ENCODE data around the gene MYO1D.
"Not testable (repeated sequence)": the region's sequence is repeated elsewhere in the genome, so short reads cannot be mapped to it uniquely, and the experiment has no call there.

MYO1D gene

DNA sequence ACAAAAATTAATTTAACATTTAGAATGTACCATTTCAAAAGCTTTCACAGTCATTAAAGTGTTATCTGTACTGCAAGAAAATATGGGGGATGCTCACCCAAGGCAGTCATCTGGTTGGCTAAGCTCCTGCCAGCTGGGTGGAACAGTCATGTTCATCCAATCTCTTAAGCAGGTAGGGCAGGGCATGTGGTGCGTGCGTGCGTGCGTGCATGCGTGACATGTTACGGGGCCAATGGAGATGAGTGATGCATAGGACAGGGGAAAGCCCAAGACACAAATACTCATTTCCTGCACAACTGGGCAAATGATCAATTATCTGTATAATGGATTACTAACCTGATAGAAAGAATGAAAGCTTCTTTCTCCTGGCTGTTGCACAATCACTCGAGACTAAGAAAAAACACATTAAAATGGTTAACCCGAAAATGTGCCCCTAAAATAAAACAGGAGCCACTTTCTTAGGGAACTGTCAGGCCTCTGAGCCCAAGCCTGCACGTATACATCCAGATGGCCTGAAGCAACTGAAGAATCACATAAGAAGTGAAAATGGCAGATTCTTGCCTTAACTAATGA is 104.4 kb downstream of the MYO1D start:
- DNase-seq, result no peak

DNA sequence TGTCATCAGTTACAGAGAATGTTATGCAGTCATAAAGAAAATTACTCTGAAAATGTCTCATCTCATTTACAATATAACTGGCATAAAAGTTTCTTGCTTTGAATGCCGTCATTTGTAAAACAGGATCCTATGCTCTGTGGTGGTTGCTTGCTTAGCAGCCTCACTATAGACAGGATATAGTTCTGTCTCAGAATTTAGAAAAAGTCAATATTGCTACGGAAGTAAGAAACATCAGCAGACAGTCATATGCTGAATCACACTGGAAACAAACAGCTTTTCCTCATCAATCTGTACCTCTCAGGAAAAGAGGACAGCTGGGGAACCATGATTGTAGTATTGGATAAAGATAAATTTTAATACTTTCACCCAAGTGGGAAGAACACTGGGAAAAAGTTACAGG is 105.5 kb downstream of the MYO1D start:
- DNase-seq, result no peak

GRCh38 chr17:32769846-32770245 is 107.1 kb downstream of the MYO1D start:
- DNase-seq, result peak in 1 of 2 experiments; percentile 6

- no peak for DNase-seq
These were observed 113.0 kb downstream of the MYO1D start for GRCh38 chr17:32763855-32764439.

DNA sequence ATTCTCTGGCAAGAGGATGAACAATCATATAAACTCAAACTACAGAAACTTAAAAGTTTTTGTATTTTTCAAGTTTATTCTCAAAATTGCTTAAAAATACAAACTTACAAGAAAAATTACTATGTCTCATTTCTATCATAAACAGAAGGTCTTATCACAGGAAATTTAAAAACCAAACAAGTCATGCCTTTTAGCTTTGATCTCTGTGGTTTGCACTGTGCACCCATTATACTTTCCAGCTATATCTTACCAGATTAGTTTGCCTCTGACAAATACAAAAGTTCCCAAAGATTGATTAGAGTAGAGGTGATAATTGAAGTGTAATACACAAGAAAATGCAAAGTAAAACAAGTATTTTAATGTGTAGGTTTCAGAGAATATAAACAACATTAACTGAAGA is 117.4 kb downstream of the MYO1D start:
- no peak for DNase-seq

GRCh38 chr17:32757963-32758362 is 119.0 kb downstream of the MYO1D start:
- DNase-seq, result no peak

DNA sequence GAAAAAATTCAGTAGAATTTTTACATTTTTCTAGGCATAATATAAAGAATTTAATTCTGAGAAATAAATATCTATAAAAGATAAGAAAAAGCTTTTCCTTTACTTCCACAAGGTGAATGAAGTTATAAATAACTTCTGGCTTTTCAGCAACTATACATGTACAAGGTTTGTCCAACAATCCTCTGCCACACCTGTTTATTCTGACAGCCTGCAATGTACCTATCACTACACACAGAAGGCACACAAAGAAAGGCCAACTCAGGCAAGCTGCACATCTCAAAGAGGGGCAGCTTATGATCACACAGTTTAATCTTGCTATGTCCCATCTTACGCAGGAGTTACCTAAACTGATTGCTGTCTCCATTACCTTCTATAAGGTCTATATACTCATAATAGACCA is 120.2 kb downstream of the MYO1D start:
- DNase-seq, result no peak

GRCh38 chr17:32755045-32755805 is 121.7 kb downstream of the MYO1D start:
- peak; percentile 53 to 79 for DNase-seq

GRCh38 chr17:32752934-32753333 is 124.0 kb downstream of the MYO1D start:
- no peak for DNase-seq

DNA sequence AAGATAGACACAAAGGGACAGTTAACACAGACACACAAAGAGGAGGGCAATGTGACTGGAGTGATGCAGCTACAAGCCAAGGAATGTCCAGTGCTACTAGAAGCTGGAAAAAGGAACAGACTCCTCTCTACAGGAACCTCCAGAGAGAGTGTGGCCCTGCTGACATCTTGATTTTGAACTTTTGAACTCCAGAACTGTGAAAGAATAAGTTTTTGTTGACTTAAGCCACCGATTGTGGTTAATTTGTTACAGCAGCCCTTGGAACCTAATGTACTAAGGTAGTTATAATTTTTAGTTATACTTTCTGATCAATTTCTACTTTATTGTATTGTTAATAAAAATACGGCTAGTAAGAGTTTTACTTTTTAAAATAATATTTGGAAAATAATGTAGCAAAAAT is 129.1 kb downstream of the MYO1D start:
- no peak for DNase-seq

DNA sequence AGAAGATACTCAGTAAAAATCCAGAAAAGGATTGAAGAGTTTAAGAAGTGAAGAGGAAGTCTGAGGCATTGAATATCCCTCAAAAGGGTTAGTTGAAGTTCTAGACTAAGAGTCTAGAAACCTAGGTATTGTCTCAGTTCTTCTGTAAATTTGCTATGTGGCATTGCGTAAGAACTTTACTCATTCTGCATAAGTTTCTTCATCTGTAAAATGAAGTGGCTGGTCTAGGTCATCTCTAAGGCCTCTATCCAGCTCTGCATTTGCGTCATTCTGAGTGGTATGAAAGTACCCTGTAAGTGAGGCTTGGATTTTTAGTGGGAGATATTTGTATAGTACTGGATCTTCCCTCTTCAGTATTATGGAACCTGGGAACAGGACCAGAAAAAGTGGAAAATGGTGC is 130.2 kb downstream of the MYO1D start:
- DNase-seq, result no peak

GRCh38 chr17:32746280-32746679 is 130.6 kb downstream of the MYO1D start:
- no peak for DNase-seq

DNA sequence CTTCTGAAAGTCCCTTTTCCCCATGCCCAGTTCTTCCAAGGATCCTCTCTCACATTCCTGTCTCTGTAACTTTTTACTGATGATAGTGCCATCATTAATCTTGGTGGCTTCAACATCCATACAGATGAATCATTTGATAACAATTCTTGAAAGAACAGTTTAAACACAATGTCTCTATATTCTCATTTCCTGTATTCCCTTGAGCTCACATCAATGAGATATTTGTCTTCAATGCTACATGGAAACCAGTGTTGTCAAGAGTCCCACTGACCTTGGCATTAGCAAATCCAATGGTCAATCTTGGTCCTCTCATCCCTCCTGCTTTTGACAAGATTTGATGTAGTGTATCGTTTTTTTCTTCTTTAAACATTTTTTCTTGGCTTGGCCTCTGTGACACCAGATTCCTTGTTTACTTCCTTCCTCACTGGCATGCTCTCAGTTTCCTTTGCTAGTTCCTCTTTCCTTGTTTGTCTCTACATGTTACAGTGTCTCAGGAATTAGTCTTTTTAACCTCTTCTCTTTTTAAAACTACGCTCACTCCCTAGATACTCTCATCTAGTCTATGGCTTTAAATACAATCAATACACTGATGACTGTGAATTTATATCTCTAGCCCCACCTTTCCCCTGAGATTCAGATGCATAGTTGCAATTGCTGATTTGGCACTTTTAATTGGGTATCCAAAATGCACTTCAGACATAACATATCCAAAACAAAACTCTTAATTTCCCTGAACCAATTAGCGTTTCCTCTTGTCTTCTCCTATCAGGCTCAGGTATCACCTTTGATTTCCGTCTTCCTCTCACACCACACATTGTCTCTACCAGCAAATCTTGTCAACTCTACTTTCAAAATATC is 134.0 kb downstream of the MYO1D start:
- no peak for DNase-seq

DNA sequence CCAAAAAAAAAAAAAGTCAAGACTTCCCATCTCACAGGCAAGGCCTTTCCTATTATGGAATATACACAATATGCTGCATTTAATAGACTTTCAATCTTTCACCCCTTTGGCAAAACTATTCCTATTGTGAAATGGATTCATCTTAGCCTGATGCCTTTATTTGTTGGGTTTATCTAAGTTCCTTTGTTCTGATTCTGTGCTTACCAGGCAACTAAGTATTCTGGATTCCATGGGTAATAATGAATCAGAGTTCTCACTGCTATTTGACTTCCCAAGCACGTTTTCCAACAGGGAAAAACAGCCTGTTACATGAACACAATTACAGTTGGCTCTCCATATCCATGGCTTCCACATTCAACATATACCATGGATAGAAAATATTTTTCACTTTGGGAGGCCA is 135.5 kb downstream of the MYO1D start:
- no peak for DNase-seq

DNA sequence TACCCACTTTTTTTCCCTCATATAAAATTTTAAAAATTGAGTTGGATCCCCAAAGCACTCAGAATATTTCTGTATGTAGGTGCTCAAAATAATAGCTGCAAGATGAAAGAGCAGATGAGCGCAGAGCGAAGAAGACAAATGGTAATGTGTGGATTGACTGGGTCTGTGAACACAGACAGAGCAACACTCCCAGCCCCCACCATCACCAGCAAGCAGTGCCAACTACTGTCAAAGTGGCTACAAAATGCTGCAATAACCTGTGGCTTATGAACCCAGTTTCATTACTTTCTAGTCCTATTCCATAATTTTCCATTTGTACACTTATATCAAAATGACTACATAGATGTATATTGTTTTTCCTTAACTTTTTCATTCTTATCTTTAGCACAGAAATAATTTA is 137.2 kb downstream of the MYO1D start:
- no peak for DNase-seq

GRCh38 chr17:32739151-32739550 is 137.8 kb downstream of the MYO1D start:
- DNase-seq, result not testable (repeated sequence)

DNA sequence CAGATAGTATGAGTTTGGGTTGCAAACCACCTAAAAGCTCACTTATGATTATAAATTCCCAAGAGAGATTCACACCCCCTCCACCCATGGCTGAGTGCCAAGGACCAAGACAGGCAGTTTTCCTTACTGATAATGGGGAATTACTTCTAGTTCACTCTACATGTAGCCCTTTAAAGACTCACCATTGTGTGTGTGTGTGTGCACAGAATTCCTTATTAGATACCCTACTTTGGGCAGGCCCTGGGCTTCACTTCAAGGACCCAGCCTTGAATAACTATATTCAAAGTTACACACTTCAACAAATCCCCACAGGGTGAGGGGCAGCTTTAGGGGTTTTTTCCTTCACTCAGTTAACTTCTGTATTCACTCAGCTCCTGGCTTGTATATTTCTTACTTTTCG is 143.5 kb downstream of the MYO1D start:
- no peak for DNase-seq

- DNase-seq, result no peak
These were observed 144.0 kb downstream of the MYO1D start for GRCh38 chr17:32732900-32733299.

GRCh38 chr17:32732296-32732642 is 144.7 kb downstream of the MYO1D start:
- DNase-seq, result no peak

GRCh38 chr17:32731556-32732295 is 145.2 kb downstream of the MYO1D start:
- no peak for DNase-seq

DNA sequence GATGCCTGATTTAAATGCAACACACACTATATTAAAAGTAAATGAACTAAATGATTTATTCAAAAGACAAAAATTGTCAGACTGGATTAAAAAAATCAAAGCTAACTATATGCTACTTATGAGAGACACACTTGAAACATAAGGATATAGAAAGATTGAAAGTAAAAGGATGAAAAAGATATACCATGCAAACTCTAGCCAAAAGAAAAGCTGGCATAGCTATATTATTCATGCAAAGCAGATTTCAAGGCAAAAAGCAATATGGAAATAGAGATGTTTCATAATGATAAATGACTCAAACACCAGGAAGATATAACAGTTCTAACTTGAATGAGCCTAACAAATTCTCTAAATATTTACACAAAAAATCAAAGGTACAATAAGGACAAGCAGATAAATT is 149.2 kb downstream of the MYO1D start:
- DNase-seq, result no peak

- DNase-seq, result no peak
These were observed 151.2 kb downstream of the MYO1D start for GRCh38 chr17:32725697-32726096.
